ENCODE data around the gene RIMBP2.
"Not testable (repeated sequence)": the region's sequence is repeated elsewhere in the genome, so short reads cannot be mapped to it uniquely, and the experiment has no call there.

The RIMBP2 gene

DNA sequence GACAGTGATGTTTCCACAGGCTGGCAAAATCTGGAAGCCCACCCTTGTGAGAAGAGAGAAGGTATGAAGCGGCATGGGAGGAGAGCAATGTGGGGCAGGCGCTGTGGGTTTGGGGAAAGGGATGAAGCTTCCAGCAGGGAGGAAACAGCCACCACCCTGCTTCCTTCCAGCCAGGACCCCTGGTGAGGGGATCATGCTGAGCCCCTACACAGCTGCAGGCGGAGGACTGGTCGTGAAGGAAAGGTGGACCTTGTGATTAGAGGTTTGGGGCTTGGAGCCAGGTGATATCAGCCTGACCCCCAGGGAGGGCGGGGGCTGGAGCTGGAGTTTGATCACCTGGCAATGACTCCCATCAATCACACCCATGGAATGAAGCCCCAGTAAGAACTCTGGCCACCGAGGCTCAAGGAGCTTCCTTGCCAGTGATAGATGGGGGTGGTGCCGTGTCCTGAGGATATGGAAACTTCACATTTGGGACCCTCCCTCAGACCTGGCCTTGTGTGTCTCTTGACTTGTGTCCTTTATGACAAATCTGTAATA is 48.6 kb downstream of the RIMBP2 start:
- DNase-seq (ENCODE audit: low read depth, low spot score), result no peak
- no peak overlapping the region for H3K27ac ChIP-seq

DNA sequence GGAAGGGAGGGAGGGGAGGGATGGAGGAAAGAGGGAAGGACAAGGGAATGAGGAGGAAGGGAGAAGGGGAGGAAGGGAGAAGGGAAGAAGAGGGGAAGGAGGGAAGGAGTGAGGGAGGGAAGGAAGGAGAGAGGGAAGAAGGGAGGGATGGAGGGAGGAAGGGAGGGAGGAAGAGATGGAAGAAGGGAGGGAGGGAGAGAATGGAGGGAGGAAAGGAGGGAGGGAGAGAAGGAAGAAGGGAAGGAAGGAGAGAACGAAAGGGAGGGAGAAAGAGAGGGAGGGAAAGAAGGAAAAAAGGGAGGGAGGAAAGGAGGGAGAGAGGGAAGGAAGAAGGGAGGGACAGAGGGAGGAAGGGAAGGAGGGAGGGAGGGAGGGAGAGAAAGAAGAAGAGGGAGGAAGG is 49.5 kb downstream of the RIMBP2 start:
- H3K27ac ChIP-seq, result no peak overlapping the region
- no peak for DNase-seq (ENCODE audit: low read depth, low spot score)

DNA sequence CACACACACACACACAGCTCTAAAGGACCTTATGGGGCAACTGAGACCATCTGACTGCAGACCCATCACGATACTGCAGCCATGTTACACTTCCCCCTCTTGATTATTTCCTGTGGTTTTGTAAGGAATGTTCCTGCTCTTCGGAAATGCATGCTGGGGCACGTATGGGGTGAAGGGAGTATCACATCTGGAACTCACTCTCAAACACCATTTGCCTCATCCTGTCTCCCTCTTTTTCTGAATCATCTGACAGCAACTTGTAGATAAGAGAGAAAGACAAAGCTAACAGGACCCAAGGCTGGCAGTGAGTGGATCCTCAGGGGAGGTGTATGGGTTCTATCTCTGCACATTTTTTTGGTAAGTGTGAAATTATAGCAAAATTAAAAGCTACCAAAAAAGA is 50.3 kb downstream of the RIMBP2 start:
- DNase-seq (ENCODE audit: low read depth, low spot score), result no peak
- H3K27ac ChIP-seq, result no peak overlapping the region

DNA sequence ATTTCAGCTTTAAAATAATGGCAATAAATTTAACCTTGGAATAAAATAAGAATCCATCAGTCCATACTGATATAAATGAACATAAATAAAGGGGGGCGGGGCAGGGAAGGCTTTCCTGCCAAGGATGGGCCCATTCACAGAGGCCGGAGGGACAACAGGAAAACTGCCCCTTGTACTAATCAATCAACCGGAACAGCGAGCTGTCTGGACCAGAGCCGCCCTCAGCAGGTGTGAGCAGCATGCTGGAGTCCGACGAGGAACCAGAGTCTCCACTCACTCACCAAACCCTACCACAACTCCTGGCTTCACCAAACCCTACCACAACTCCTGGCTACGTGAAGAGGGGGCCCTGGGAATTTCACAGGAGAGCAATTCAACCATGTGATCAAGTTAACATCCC is 51.3 kb downstream of the RIMBP2 start:
- no peak overlapping the region for H3K27ac ChIP-seq
- DNase-seq (ENCODE audit: low read depth, low spot score), result no peak

DNA sequence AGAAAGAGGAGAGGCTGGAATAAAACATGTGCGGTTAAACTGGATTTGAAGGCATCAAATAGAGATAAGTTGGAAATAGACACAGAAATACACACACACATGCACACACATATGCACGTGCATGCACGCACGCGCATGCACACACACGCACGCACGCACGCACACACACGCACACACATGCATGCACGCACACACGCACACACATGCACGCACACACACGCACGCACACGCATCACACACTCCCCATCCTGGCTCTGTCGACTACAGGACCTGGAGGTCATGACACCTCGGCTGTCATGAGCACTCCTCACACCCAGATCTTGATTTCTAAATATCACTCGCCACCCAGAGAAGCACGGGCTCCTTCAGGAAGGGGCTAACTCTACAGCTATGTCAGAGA is 51.8 kb downstream of the RIMBP2 start:
- DNase-seq (ENCODE audit: low read depth, low spot score), result no peak
- no peak overlapping the region for H3K27ac ChIP-seq

DNA sequence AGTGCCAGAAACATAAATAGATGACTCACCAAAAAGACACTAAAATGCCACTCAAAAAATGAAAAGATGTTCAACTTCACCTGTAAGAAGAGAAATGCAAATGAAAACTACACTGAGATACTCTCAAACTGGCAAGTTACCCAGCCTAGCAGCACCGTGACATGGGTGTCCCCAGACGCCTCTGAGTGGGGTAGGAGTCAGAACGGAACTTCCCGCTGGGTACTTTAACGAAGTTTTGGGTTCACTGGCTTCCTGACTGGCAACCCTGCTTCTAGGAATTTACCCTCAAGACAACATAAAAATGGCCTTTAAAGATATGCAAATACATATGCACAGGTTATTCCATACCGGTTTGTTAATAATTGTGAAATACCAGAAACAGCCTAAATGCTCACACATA is 52.6 kb downstream of the RIMBP2 start:
- DNase-seq (ENCODE audit: low read depth, low spot score), result no peak
- no peak overlapping the region for H3K27ac ChIP-seq

DNA sequence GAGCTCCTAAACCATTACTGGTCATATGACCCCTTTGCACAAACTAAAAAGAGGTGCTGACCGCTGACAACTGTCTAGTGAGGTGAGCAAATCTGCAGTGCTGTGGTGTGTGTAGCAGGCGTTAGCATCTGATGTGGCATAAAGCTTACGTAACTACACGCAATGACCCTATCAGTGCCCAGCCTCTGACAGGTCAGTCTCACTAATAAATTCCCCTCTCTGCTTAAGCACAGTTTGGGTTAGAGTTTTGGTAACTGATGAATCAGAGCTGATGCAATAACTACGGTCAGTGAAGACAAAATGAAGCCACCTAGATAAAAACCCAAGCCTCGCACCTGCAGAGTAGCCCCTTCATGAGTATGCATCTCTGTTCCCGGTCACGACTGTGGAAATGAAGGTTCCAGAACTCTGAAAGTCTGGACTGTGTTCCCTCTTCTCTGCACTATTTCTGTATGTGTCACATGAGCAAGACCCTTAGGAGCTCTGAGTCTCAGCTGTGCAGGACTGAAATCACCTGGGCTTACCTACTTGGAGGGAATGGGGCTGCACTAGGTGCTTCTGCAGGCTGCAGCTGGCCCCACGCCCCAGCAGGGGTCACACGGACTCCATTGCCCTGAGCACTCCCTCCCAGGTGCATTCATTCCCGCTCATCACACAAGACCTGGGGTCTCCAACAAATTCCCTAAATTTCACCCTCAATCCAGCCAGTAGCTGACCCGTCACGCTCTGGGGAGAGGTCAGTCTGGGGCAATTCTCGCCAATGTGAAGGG is 54.4 kb downstream of the RIMBP2 start:
- no peak for DNase-seq (ENCODE audit: low read depth, low spot score)
- no peak overlapping the region for H3K27ac ChIP-seq

DNA sequence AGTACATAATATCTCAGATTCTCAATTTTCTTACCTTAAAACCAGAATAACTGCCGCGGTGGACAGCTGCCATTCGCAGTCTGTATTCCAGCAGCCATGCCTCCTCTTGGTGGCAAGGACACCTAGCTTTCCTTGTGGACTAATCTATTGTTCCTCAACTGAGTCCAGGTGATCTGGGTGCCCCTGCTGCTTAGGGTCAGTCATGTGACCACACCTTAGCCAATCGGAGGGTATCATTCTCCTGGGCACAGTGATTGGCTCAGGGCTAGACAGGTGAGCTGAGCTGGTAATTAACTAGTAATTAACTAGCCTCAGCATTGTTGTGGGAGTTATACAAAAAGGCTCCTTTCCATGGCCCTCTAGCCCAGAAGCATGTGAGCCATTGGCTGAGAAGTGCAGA is 55.0 kb downstream of the RIMBP2 start:
- no peak overlapping the region for H3K27ac ChIP-seq
- no peak for DNase-seq (ENCODE audit: low read depth, low spot score)

DNA sequence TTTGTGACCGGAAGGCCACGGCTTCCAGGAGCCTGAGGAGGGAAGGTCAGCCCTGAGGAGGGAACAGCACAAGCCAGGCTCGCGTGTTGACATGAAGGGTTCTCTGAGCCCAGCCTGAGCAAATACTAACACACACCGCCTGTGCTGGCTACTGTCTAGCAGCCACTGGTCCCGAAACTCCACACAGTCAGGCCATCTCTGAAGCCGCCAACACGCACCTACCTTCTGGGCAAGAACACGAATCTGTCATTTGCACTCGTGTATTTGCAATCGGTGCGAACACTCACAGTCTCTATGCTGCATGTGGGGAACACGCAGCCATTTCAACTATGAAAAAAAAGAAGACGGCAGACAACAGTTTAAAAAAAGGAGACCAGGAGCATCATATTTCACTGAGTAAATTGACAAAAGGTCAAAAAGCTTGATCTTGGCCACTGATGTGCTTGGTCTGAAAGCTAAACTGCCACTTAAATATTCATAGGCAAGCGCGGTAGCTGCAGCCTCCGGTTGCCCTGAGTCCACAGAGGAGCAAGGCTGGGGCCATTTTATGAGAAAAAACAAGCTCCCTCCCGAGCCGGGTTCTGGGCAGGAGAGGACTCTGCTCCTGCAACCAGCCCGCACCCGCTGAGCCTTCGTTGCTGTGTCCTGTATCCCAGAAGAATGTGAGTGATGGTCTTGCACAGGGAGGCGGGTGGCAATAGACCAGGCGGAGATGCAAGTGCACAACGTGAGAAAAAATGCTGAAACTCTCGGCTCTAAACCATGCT is 57.8 kb downstream of the RIMBP2 start:
- no peak overlapping the region for H3K27ac ChIP-seq
- DNase-seq (ENCODE audit: low read depth, low spot score), result no peak

DNA sequence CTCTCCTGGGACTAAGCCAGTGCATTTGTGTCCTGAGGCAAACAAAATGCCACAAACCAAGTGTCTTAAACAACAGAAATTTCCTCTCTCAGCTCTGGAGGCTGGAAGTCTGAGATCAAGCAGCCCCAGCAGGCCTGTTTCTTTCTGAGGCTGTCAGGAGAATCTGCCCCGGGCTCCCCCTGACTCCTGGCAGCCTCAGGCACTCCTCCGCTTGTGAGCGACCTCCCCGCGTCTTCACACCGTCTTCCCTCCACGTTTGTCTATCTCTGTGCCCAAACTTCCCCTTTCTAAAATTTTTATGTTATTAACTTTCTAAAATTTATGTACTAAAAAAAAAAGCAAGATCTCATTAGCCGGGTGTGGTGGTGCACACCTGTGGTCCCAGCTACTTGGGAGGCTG is 59.7 kb downstream of the RIMBP2 start:
- no peak overlapping the region for H3K27ac ChIP-seq
- DNase-seq (ENCODE audit: low read depth, low spot score), result no peak

DNA sequence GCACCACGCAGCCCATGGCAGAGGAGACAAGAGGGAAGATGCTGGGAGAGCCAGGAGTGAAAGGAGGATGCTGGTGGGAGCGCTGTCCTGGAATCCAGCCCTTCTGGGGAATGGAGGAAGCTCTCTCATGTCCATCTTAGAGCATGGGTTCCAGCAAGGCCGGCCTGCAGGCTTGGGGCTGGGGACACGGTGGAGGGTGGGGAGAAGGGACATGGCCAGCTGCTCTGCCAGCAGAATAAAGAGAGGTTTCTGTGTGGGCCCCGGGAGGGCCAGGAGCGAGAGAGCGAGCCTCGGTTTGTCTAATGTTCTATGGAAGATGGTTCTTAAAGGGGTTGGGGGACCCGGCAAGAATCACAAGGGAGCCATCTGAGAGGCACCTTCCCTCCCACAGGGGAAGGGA is 60.2 kb downstream of the RIMBP2 start:
- no peak for DNase-seq (ENCODE audit: low read depth, low spot score)
- H3K27ac ChIP-seq, result no peak overlapping the region

DNA sequence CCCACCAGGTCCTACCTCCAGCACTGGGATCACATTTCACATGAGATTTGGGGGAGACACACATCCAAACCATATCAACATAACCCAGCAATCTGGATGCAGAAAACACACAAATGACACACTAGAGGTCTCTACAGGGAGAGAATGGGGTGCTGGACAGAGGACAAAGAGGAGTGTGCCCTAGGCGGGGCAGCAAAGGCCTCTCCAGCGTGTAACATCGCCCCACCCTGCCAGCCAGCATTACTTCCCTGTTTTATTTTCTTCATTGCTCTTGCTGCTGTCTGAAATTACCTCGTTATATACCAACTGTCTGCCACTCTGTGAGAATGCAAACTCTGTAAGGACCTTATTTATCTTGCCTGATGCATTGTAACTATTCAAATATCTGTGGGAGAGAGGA is 61.1 kb downstream of the RIMBP2 start:
- H3K27ac ChIP-seq, result no peak overlapping the region
- no peak for DNase-seq (ENCODE audit: low read depth, low spot score)

DNA sequence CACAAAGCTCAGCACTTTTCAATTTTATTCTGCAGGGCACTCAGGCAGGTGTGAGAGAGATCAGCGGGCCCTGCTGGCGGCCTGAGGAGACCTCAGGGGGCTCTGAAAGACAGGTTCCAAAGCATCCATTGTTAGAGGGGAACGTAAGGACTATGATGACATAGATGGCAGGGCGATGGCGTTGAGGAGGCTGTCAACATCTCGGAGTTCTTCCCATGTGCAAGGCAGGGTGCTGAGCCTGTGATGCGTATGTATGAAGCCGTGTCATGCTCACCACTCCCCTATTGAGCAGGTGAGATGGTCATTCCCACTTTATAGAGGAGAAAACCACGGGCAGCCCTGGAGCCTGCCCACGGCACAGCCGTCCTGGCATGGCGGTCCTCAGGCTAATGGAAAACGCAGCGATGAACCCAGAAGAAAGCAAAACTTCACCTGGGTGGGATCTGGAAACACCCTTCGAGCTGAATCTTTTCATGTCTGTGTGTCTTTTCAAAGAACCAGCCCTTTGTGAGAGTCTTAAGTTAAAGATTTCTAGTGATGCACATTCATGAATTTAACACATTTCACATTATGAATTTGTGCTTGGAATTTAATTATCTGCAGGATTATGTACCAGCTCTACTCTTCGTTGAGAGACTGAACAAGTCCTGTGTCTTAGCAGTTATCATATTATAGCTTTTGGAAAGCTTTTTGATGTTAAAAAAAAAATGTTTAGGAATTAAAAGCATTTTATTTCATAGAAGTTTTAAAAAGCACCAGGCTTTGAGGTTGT is 64.7 kb downstream of the RIMBP2 start:
- no peak for DNase-seq (ENCODE audit: low read depth, low spot score)
- H3K27ac ChIP-seq, result no peak overlapping the region

DNA sequence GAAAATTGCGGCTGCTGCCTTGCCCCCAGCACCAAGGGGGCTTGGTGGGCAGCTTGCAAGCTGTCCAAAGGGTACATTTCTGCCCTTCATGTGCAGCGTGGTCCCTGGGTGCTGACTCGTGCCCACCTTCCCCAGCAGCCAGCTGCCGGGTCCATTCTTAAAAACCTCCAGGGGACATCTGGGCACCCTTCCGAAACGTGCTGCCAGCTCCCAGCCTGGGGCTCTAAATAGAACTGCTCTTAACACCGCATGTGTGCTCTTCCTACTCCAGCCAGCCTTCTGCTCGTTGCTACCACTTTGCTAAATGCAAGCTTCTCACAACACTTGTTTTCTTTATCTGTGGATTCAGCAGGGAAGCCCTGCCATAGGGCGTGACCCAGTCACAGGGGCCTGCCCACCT is 66.0 kb downstream of the RIMBP2 start:
- no peak overlapping the region for H3K27ac ChIP-seq
- DNase-seq (ENCODE audit: low read depth, low spot score), result no peak

DNA sequence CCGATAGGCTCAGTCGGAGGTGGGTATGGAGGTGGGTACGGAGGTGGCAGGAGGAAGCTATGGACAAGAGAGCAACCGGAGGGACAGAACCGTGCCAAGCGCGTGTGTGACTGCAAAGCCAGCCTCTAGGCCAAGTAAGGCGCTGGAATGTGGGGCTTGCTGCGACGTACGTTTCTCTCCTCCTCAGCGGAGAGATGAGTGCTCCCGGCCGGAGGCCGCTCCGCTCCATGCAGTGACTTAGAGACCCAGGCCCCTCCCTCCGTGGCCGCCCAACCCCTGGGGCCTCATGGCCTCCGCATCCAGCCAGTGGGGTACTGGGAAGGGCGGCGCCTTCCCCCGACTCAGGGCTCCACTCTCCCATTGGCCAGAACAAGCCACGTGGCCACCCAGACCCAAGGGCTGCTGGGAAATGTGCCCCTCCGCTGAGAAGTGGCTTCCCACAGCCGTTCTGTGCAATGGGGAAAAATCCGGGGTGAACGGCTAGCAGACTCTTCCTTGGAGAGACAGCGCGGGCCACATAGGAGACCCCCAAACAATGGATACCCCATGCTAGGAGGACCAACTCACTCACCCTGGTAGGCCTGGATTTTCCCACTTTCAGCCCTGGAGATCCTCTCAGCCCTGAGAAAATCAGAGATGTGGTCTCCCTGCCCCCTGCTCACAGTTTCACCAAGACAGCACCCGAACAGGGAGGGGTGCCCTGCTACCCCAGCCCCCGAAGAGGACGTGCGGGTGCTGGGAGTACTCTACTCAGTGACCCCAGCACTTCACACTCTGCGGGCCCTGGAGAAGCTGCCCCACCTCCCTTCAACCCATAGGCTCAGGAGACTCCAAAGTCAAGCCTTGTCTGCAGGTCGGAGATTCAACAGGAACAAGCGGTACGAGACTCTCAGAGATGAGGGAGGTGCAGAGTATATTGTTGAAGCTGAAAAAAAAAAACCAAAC is 66.7 kb downstream of the RIMBP2 start:
- H3K27ac ChIP-seq, result no peak overlapping the region
- no peak for DNase-seq (ENCODE audit: low read depth, low spot score)

DNA sequence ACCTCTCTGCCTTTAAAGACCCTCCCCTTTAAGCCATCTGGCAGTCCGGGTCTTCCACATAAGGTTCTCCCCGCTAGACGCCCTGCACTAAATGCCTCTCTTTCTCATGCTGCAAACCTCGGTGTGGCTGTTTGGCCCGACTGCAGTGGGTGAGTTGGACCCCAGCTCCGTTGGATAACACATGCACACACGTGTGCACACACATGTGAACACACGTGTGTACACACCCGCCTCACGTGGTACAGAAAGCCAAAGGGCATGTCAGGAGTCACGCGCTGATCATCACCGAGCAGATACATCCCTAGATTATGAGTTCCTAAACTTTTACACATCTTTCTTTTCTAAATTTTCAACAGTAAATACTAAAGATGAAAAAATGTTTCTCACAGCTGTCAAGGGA is 68.3 kb downstream of the RIMBP2 start:
- no peak for DNase-seq (ENCODE audit: low read depth, low spot score)
- no peak overlapping the region for H3K27ac ChIP-seq

DNA sequence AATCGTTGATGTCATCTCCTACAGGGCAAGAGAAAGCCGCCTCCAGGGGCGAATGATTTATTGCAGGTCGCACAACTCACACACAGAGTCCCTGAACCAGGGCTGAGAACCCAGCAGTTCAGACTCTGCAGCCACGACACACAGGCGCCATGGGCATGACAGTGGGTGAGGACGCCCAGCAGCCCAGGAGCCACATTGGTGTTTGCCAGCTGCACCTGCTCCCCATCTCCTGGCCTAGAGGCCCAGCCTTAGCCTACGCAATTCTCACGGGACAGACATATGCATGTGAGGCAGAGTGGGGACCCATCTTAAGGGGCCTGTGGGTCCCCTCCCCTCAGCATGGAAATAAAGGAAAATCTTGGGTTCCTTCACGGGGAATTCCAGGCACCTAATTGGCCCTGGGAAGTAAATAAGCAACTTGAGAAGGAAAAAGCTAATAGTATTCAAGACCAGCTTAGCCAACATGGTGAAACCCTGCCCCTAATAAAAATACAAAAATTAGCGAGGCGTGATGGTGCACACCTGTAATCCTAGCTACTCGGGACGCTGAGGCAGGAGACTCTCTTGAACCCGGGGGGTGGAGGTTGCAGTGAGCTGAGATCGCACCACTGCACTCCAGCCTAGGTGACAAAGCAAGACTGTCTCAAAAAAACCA is 69.3 kb downstream of the RIMBP2 start:
- no peak overlapping the region for H3K27ac ChIP-seq
- no peak for DNase-seq (ENCODE audit: low read depth, low spot score)

DNA sequence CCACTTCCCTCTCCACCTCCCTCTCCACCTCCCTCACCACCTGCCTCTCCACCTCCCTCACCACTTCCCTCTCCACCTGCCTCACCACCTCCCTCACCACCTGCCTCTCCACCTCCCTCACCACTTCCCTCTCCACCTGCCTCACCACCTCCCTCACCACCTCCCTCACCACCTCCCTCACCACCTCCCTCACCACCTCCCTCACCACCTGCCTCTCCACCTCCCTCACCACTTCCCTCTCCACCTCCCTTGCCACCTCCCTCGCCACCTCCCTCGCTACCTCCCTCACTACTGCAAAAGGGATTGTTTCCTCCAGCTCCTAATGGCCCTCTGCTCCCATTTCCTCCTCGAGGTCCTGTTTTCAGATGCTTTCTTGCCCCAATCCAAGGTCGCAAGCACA is 69.9 kb downstream of the RIMBP2 start:
- DNase-seq (ENCODE audit: low read depth, low spot score); H3K27ac ChIP-seq: not testable (repeated sequence)

DNA sequence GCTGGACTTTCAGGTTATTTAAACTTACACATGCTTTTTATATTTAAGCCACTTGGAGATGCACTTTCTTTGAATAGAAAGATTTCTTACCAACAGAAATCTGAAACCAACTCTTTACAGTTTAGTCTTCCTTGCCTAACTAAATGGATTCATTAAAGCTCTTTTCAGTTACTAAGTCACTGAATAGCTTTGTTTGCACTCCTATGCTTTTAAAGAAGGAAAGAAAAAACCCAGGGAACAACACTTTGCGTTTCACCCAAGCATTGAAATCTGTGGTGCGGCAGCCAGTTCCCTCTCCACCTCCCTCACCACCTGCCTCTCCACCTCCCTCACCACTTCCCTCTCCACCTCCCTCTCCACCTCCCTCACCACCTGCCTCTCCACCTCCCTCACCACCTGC is 70.3 kb downstream of the RIMBP2 start:
- DNase-seq (ENCODE audit: low read depth, low spot score), result no peak
- H3K27ac ChIP-seq, result no peak overlapping the region

Data from epithelial cell of prostate (primary cell).